DMS 273 (cell line): ENCODE data around the gene THRB.

Experiments used
- DNase-seq: peaks from one replicate; lab custom pipeline; 2025; ENCODE audit not compliant: unreplicated experiment; lab: John Stamatoyannopoulos, UW

The THRB gene

GRCh38 chr3:24240306-24240705 is 254.3 kb downstream of the THRB start:
- DNase-seq = no peak

- peak; percentile 75 for DNase-seq
Observed at GRCh38 chr3:24237971-24238706, 256.5 kb downstream of the THRB start.

GRCh38 chr3:24235121-24235520 is 259.5 kb downstream of the THRB start:
- no peak for DNase-seq

GRCh38 chr3:24232784-24233183 is 261.9 kb downstream of the THRB start:
- DNase-seq = no peak

- no peak for DNase-seq
Observed at GRCh38 chr3:24229468-24230221, 265.0 kb downstream of the THRB start.

- no peak for DNase-seq
Observed at GRCh38 chr3:24227635-24228034, 267.0 kb downstream of the THRB start.

- no peak for DNase-seq
Observed at GRCh38 chr3:24226397-24226796, 268.3 kb downstream of the THRB start.

GRCh38 chr3:24225385-24225950 is 269.2 kb downstream of the THRB start:
- DNase-seq = no peak

- no peak for DNase-seq
Observed at GRCh38 chr3:24224666-24225384, 269.8 kb downstream of the THRB start.

- DNase-seq = no peak
Observed at GRCh38 chr3:24222165-24222805, 272.4 kb downstream of the THRB start.

- no peak for DNase-seq
Observed at GRCh38 chr3:24220859-24221657, 273.6 kb downstream of the THRB start.

GRCh38 chr3:24215502-24215901 is 279.1 kb downstream of the THRB start:
- DNase-seq = no peak

GRCh38 chr3:24211381-24211780 is 283.3 kb downstream of the THRB start:
- DNase-seq = no peak

GRCh38 chr3:24202071-24202470 is 292.6 kb downstream of the THRB start:
- DNase-seq = no peak

- DNase-seq = no peak
Observed at GRCh38 chr3:24201301-24201700, 293.3 kb downstream of the THRB start.

GRCh38 chr3:24199775-24200247 is 294.8 kb downstream of the THRB start:
- DNase-seq = no peak

- no peak for DNase-seq
Observed at GRCh38 chr3:24199300-24199699, 295.4 kb downstream of the THRB start.

- no peak for DNase-seq
Observed at GRCh38 chr3:24198728-24199127, 295.9 kb downstream of the THRB start.

- DNase-seq = no peak
Observed at GRCh38 chr3:24197809-24198208, 296.8 kb downstream of the THRB start.

GRCh38 chr3:24196526-24196925 is 298.1 kb downstream of the THRB start:
- no peak for DNase-seq
